NCI-H748 (cell line): ENCODE results near the gene NSD1.
"Not testable (repeated sequence)": the region's sequence is repeated elsewhere in the genome, so short reads cannot be mapped to it uniquely, and the experiment has no call there.

Experiments
- DNase-seq: peaks from one replicate; lab custom pipeline; 2025; ENCODE audit not compliant: unreplicated experiment; lab: John Stamatoyannopoulos, UW

Gene NSD1

GRCh38 chr5:177325868-177326381, 192.4 kb downstream of the NSD1 start:
- no peak for DNase-seq

GRCh38 chr5:177327539-177328522, 194.3 kb downstream of the NSD1 start:
- no peak for DNase-seq

- no peak for DNase-seq
Observed at GRCh38 chr5:177328545-177329231, 195.1 kb downstream of the NSD1 start.

- DNase-seq = no peak
Observed at GRCh38 chr5:177329883-177330282, 196.3 kb downstream of the NSD1 start.

GRCh38 chr5:177330991-177331842, 197.6 kb downstream of the NSD1 start:
- DNase-seq = no peak

GRCh38 chr5:177332031-177332895, 198.7 kb downstream of the NSD1 start:
- DNase-seq = no peak

GRCh38 chr5:177332896-177333260, 199.3 kb downstream of the NSD1 start:
- no peak for DNase-seq

- no peak for DNase-seq
Observed at GRCh38 chr5:177333420-177334154, 200.0 kb downstream of the NSD1 start.

- DNase-seq = no peak
Observed at GRCh38 chr5:177334155-177334551, 200.6 kb downstream of the NSD1 start.

- DNase-seq = no peak
Observed at GRCh38 chr5:177334781-177335700, 201.5 kb downstream of the NSD1 start.

- DNase-seq = no peak
Observed at GRCh38 chr5:177335701-177336065, 202.1 kb downstream of the NSD1 start.

GRCh38 chr5:177336112-177336511, 202.5 kb downstream of the NSD1 start:
- DNase-seq = no peak

- no peak for DNase-seq
Observed at GRCh38 chr5:177336603-177337494, 203.3 kb downstream of the NSD1 start.

GRCh38 chr5:177338251-177339106, 204.9 kb downstream of the NSD1 start:
- DNase-seq = no peak

- no peak for DNase-seq
Observed at GRCh38 chr5:177339107-177339638, 205.6 kb downstream of the NSD1 start.

- DNase-seq = not testable (repeated sequence)
Observed at GRCh38 chr5:177343000-177343399, 209.4 kb downstream of the NSD1 start.
